Brain microvascular endothelial cell (primary cell): ENCODE results near the gene EVX1.

ENCODE experiments used
- DNase-seq: peaks from one replicate; pipeline ENCODE4 v3.0.0-alpha.2; 2020
- H3K27ac ChIP-seq: fragments of 250-450 bp; sonication (Bioruptor Pico); 2 replicates; pipeline ENCODE4 v1.5.1; 2020; ENCODE audit warnings: mild to moderate bottlenecking, moderate library complexity
- H3K27me3 ChIP-seq: fragments of 250-450 bp; sonication (Bioruptor Pico); replicated peaks from 2 replicates; pipeline ENCODE4 v1.5.1; 2020; ENCODE audit warnings: mild to moderate bottlenecking
- H3K36me3 ChIP-seq: fragments of 250-450 bp; sonication (Bioruptor Pico); replicated peaks from 2 replicates; pipeline ENCODE4 v1.5.1; 2020; ENCODE audit warnings: mild to moderate bottlenecking
- H3K4me3 ChIP-seq: 2 replicates; pipeline ENCODE4 v1.5.1; 2011; ENCODE audit warnings: low read depth, mild to moderate bottlenecking, control low read depth, low read length, moderate library complexity
- CTCF ChIP-seq: IDR thresholded peaks from 2 replicates; pipeline ENCODE4 v1.5.1; 2011; ENCODE audit warnings: low read depth, mild to moderate bottlenecking, moderate library complexity, low read length, control low read depth, inconsistent platforms; ENCODE audit errors: missing control alignments
- in situ Hi-C: cut with HindIII; loops from 2 replicates; pipeline ENCODE4 v1.10.0; 2017; ENCODE audit warnings: low sequenced_read_pairs, low pct_ligation_motif_present

Gene EVX1

GRCh38 chr7:27200761-27201579 lies 41.6 kb upstream of the EVX1 start:
- in situ Hi-C loops, result loop anchor here (25.0 kb wide), 1 partner anchor 386 kb away; no protein-coding TSS in a partner anchor
- H3K27ac ChIP-seq, result no peak overlapping the region
- no peak for DNase-seq
- H3K4me3 ChIP-seq, result no peak overlapping the region
- peaks cover 91% of the 10 kb centered on the region for H3K27me3 ChIP-seq
- no peaks in the 10 kb centered on the region for H3K36me3 ChIP-seq
- TF ChIP-seq CTCF, result no peak

GRCh38 chr7:27201580-27202017 lies 41.0 kb upstream of the EVX1 start:
- in situ Hi-C loops, result loop anchor here (25.0 kb wide), 1 partner anchor 386 kb away; no protein-coding TSS in a partner anchor
- Histone ChIP-seq H3K27ac (no peak overlapping the region), H3K4me3 (no peak overlapping the region), H3K27me3 (peaks cover 92% of the 10 kb centered on the region), H3K36me3 (no peaks in the 10 kb centered on the region)
- TF ChIP-seq CTCF, result no peak
- no peak for DNase-seq

- Histone ChIP-seq H3K4me3 (no peak overlapping the region), H3K36me3 (no peaks in the 10 kb centered on the region), H3K27ac (no peak overlapping the region), H3K27me3 (peaks cover 95% of the 10 kb centered on the region)
- in situ Hi-C loops, result loop anchor here (25.0 kb wide), 1 partner anchor 385 kb away; no protein-coding TSS in a partner anchor
- TF ChIP-seq CTCF, result no peak
- DNase-seq, result no peak
Observed at GRCh38 chr7:27202018-27202861, 40.4 kb upstream of the EVX1 start.

GRCh38 chr7:27202862-27203134 lies 39.8 kb upstream of the EVX1 start:
- H3K27me3 ChIP-seq, result peaks cover 95% of the 10 kb centered on the region
- no peak overlapping the region for H3K27ac ChIP-seq
- DNase-seq, result no peak
- no peaks in the 10 kb centered on the region for H3K36me3 ChIP-seq
- no peak overlapping the region for H3K4me3 ChIP-seq
- TF ChIP-seq CTCF, result no peak
- in situ Hi-C loops, result loop anchor here (25.0 kb wide), 1 partner anchor 385 kb away; no protein-coding TSS in a partner anchor

GRCh38 chr7:27203365-27203953 lies 39.1 kb upstream of the EVX1 start:
- in situ Hi-C loops, result loop anchor here (25.0 kb wide), 1 partner anchor 384 kb away; no protein-coding TSS in a partner anchor
- Histone ChIP-seq H3K4me3 (no peak overlapping the region), H3K27ac (no peak overlapping the region), H3K36me3 (no peaks in the 10 kb centered on the region), H3K27me3 (peaks cover 95% of the 10 kb centered on the region)
- DNase-seq, result no peak
- TF ChIP-seq CTCF, result no peak
